ENCODE results near the gene IGBP1.
"Not testable (repeated sequence)": the region's sequence is repeated elsewhere in the genome, so short reads cannot be mapped to it uniquely, and the experiment has no call there.

IGBP1 gene

DNA sequence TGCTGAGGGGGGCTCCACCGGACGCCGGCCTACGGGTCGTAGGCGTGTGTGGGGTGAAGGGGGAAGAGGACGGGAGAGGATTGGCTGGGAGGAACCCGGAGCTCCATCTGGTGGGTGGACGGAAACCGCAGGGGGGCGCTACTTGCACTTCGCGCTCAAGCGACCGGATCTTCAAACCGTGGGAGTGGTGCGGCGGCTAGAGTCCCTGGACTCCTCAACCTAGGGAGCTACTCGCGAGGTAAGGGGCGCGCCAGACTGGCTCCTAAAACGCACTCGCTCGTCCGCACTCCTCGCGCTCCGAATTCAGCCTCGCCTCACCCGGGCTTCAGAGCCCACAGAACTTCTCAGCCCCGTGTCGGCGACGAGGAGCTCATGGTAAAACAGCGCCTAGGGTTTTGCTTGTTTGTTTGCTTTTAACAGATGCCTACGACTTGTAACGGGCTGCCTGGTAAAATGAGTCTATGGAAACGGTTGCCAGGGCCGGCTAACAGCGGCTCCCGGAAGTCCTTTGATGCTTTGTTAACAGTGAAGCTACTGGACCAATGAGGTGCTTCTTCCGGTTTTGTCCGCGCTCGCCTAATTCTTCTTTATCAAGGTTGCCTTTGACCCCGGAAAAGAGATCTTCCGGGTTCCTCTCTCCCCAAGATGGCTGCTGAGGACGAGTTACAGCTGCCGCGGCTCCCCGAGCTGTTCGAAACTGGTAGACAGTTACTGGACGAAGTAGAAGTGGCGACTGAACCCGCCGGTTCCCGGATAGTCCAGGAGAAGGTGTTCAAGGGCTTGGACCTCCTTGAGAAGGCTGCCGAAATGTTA is at the start of gene IGBP1:
Gene IGBP1 (plus strand): TSS at position 145 of the 813 bp plus-strand sequence. CDS start 501 bp downstream, at position 646.
- peak; percentile 62 for DNase-seq (ENCODE audit: low read depth)

DNA sequence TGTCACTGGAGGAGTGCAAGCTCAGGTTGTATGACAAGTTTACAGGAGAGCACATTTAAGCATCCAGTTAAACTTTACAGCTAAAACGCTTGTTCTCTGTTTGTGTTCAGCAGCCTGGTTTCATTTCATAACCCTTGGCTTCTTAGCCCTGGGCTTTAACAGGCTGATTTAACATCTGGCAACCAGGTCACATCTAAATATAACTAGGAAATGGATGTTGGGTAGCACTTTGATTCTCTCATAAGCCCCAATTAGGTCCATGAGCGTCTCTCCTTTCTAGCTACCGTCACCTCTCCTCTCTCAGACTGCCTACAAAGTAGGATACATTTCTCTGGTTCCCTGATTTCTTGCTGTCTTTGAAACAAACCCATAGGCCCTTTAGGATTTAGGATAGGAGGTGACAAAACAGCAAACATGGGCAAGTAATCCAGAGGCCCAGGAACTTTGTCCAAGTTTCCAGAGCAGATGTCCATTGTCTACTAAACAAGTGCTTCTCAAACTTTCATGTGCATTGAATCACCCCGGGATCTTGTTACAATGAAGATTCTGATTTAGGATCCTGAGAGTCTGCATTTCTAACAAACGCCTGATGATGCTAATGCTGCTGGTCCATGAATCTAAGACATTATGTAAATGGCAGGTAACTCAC is 48.5 kb upstream of the IGBP1 start:
- DNase-seq (ENCODE audit: low read depth) = no peak

DNA sequence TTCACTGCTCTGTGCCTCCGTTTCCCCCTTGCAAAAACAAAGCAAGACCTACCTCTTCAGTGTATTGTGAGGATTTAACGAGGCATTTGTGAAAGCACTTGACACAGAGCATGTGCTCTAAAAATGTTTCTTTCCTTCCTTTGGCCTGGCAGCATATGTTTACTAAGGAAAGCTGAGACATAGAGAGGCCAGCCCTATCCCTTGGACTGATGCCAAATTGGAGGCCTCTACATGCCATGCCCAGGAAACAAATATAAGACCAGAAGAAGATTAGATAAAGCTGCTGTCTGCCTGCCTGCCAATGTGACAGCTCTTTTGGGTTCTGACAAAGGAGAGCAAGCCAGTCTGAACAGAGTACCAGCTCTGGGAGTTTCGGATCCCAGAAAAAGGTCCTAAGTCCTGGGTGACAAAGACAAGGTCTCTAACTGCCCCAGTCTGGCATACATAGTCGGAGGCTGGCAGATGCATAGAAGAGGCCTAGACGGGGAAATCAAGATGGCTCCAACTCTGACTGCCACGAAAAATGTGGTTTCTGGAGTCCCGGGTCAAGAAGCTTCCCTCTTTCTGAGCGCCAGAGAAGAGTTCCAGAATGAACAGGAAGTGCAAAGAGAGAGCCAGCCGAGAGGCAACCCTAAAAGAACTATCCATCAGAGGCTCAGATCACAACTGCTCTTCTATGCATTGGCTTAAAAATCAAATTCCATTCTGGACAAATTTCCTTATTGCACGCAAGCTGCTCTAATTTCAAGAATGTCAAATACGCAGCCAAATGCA is 45.2 kb upstream of the IGBP1 start:
- DNase-seq (ENCODE audit: low read depth) = no peak

DNA sequence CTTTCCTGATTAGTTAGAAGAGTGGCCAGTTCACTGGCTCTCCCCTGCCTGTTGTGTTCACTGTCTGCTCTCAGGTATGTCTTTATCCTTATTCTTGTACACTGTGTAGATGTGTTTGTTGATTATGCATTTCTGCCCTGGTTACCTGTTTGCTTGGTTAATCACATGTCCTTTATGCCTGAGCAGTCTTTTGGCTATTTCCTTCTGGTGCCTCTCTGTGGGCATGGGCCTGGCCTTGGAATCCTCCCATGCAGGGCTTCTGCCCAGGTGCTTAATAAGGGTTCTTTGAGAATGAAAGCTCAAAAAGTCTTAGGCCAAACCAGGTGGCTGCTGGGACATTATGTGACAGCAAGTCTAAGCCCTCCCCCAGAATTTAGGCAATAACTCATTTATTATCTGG is 44.5 kb upstream of the IGBP1 start:
- no peak for DNase-seq (ENCODE audit: low read depth)

DNA sequence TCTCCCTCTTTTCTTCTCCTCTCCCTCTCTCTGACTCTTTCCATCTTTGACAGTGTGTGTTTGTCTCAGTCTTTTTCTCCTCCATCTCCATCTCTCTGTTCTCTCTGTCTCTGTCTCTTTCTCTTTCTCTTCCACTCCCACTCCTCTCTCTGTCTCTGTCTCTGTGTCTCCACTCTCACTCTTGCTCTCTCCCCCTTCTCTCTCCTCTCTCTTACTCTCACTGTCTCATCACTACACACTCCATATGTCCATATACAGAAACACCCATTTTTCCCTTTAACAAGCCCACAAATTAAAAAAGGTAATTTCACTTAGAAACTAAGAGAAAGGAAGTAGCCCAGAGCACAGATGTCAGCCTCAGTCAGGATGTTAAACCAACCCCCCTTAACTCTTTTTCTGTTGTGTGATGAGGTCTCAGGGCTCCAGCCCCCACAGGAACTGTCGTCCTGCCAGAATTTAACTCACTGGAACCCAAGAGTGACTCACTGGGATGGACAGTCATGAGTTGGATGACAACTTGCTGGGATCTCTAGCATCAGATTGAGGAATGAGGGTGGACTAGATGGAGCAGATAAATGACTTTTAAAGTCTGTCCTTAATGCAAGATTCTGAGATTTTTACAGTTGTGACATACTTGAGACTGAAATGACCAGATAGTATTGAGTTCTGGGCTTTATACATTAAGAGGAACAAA is 43.5 kb upstream of the IGBP1 start:
- DNase-seq (ENCODE audit: low read depth) = no peak

DNA sequence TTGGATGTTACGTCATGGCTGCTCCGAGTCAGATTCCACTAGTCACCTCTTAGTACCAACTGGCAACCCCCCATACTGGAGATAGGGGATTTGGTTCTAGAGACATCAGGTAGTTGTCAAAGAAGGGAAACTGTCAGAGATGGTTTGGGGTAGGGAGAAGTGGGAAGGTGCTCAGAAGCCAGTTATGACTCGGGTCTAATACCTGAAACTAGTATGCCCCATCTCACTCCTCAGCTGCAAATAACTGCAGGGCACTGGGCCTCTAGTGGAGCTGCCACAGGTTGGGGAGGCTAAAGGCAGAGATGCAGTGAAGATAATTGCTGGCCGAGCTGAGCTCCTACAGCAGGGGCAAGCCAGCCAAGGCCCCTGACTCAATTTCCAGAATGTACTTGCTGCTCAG is 41.0 kb upstream of the IGBP1 start:
- no peak for DNase-seq (ENCODE audit: low read depth)

DNA sequence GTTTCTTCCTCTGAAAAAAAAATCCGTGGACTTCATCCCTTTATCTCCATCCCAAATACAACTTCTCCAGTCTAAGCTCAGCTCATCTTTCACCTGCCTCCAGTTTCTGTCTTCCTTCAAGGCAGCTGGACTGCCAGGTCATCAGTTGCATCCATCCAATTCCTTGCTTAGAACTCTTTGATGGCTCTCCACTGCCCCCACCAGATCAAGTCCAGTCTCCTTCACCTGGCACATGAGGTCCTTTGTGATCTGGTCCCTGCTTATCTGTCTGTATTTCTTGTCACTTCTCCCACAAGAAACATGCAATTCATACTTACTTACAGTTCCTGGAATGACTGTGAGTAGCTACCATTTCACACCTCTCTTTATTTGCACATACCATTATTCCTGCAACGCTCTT is 37.2 kb upstream of the IGBP1 start:
- DNase-seq (ENCODE audit: low read depth) = no peak

DNA sequence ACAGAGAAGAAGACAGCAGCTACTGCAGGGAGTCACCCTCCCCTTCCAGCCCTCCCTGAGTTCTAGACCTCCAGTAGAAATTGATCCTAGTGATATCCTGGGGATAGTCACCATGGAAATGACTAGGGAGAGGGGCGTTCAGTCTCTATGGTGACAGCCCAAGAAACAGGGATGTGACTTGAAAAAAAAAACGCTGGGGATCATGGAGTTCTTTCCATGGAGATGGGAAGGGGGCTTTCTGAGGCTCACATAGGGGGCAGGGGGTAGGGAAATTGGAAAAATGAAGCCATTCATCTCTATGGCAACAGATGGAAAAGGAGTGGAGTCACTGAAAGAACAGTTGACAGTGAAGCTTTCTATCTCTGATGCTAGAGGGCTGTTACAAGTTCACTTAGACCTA is 28.0 kb upstream of the IGBP1 start:
- no peak for DNase-seq (ENCODE audit: low read depth)

DNA sequence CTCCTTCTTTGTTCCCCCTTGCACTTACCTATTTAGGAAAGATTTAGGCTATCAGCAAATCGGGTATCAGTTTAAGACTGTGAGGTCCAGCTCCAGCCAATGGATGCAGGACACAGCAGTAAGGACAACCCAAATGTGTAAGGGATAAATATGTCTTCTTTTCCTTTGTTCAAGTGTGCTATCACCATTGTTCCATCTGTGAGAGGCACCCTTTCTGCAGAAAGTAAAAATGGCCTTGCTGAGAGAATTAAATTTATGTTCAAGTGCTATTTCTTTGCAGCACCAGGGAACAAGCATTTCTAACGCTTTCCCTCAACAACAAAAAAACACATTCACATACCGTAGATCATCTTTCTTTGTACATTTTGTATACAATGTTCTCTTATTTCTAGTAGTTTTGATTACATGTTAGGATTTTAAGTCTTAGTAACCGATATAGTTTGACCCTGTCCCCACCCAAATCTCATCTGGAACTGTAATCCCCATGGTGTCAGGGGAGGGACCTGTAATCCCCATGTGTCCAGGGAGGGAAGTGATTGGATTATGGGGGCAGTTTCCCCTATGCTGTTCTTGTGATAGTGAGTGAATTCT is 21.7 kb upstream of the IGBP1 start:
- not testable (repeated sequence) for DNase-seq (ENCODE audit: low read depth)

DNA sequence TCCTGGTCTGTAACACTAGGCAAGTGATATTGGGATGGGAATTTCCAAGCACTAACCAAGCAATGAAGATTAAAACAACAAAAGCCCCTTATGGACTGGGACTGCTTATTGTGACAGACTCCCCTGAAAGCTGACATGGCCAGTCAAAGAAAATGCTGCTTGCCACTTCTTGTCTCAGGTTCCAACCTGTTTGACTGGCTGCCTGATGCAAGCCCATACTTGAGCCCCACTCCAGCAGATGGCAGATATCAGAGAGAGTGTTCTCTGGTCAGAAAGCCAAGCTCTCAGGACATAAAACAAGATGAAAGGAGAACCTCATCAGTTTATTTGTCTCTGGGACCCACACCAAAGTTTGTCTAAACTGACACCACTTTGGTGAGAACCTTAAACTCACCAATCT is 15.5 kb upstream of the IGBP1 start:
- DNase-seq (ENCODE audit: low read depth) = no peak

DNA sequence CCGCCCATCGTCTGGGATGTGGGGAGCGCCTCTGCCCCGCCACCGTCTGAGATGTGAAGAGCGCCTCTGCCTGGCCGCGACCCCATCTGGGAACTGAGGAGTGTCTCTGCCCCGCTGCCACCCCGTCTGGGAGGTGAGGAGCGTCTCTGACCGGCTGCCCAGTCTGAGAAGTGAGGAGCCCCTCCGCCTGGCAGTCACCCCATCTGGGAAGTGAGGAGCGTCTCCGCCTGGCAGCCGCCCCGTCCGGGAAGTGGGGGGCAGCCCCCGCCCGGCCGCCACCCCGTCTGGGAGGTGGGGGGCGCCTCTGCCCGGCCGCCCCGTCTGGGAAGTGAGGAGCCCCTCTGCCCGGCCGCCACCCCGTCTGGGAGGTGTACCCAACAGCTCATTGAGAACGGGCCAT is 10.2 kb upstream of the IGBP1 start:
- not testable (repeated sequence) for DNase-seq (ENCODE audit: low read depth)

DNA sequence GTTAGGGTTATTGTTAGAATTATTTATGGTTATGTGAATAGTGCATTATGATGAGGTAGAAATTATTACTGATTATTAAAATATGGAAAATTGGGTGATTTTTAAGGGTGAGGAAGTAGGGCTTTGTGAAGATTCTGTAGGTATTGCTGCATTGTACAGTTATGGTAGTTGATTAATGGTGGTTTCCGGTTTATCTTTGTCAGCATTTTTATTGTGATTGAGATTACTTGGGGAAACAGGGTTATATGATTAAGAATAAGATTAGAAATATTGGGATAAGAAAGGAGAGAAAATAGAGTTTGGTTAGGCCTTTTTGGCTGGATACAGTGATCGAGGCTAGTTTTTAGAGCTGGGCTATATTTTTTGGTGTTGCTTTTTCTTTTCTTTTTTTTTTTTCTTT is 8.6 kb upstream of the IGBP1 start:
- DNase-seq (ENCODE audit: low read depth) = no peak

DNA sequence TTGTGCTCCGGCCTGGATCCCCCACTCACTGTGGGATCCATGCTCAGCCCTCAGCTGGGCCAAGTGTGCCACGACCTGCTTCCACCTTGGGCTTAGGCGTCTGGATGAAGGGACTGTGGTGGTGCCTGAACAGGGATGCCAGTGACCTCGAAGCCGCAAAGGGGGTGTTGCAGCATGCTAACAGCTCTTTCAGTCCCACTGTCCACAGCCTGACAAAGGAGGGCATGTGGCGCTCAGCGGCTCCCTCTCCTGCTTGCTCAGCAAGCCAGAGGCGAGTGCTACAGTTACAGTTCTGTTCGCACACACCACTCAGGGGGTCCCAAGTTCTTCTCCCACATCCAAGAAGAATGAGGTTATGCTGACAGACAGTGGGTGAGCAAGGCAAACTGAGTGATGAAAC is 5.2 kb upstream of the IGBP1 start:
- no peak for DNase-seq (ENCODE audit: low read depth)

DNA sequence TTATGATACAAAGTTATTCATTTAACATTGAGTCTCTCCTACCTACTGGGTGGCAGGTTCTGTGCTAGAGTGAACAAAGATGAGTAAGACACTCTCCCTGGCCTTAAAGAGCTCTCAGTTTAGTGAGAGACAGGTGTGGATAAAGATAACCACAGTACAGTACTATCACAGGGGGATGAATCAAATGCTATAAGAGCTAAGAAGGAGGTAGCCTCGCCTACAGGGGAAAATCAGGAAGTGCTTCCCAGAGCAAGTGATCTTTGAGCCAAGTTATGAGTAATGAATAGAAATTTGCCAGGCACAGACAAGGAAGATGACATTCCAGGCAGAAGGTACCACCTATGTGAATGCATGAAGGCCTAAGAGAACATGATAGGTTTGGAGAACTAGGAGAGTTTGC is 3.4 kb upstream of the IGBP1 start:
- DNase-seq (ENCODE audit: low read depth) = no peak

DNA sequence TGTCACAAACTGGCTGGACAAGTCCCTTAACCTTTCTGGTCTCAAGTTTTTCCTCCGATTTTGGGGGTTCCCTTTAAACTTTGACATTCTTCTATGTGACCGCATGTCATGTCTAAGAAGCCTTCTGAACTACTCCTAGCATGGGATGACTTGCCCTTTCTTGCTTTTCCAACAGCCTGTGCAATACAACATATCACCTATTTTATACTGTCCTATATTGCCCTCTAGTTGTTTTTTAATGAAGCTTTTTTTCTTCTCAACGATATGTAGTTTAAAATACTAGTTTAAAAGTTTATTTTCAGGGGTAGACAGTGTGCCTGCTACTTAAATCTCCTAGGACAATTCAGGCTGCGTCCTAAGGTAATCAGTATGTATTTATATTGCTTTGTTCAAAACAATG is 1.0 kb upstream of the IGBP1 start:
- no peak for DNase-seq (ENCODE audit: low read depth)

DNA sequence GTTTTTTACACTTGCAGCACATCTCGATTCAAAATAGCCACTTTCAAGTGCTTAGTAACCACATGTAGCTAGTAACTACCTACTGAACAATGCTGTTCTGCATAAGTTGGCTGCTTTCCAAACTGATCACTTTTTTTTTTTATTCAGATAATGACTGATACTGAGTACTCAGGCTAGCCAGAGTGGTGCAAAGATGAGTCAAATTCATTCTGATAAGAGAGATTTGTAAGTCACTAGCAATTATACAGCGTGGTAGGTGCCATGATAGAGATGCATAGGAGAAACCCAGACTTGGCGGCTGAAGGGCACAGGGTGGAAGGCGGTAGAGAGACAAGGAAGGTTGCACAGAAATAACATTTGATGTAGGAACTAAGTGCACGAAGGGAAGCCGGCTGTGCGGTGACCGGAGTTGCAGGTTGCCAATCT is 357 bp upstream of the IGBP1 start:
- no peak for DNase-seq (ENCODE audit: low read depth)

DNA sequence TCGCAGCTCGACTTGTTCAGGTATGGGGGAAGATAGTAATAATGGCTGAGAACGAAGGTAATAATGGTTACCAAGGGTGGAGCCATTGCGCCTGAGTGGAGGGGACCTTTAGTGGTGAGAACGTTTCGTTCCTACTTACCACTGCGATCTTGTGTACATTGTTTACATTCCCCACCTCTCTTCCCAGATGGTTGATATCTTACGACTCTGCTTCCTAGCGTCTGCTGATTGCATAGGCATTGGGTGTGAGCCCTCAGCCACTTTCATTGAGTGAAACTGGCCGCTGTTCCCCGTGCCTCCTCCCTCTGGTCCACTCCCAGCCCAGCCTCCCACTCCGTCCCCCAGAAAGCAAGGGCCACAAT is 850 bp downstream of the IGBP1 start:
- peak; percentile 1 for DNase-seq (ENCODE audit: low read depth)

DNA sequence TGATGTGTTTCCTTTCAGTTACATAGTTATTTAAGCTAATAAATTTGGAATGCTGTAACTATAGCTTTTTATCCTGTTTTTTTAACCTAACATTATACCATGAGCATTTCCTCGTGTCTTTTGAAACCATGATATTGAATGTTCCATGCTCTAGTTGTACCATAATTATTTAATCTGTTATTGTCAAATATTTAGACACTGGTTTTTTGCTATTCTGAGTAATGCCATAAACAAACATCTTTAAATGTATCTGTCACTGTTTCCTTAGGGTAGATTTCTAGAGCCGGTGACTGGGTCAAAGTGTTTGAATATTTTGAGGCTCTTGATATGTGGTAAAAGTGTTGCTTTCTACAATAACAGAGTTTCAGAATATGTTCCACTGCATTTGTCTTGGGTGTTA is 5.4 kb downstream of the IGBP1 start:
- DNase-seq (ENCODE audit: low read depth) = no peak

DNA sequence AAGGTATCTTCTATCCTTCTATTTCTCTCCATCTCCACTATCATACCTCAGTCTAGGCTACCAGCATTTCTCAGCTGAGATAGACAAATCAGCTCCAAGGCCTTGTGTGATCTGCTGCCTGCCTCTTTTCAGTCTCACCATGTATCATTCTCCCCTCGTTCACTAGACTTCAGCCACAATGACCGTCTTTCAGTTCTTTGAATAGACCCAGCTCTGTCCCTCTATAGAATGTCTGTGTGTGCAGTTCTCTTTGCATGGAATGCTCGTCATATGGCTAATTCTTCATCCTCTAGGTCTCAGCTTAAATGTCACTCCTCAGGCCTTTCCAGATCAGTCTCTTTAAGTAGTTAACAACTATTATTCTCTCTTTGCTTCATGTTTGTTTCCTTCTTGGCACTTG is 6.5 kb downstream of the IGBP1 start:
- no peak for DNase-seq (ENCODE audit: low read depth)

DNA sequence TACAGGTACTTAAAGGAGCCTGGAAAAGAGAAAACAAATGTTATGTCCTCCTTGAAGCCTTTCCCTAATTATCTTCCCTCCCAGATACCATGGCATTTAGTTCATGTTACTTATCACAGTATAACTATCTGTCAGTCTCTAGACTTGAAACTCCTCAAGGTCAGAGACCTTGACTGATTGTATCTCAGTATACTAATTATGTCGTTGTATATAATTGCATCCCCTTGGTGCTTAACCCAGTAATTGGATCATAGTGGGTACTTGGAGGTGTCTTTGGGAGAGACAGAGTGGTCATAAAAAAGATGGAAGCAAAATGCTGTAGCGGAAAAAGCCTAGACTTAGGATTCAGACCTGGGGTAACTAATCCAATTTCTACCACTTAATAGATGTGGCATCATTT is 8.1 kb downstream of the IGBP1 start:
- DNase-seq (ENCODE audit: low read depth) = no peak

DNA sequence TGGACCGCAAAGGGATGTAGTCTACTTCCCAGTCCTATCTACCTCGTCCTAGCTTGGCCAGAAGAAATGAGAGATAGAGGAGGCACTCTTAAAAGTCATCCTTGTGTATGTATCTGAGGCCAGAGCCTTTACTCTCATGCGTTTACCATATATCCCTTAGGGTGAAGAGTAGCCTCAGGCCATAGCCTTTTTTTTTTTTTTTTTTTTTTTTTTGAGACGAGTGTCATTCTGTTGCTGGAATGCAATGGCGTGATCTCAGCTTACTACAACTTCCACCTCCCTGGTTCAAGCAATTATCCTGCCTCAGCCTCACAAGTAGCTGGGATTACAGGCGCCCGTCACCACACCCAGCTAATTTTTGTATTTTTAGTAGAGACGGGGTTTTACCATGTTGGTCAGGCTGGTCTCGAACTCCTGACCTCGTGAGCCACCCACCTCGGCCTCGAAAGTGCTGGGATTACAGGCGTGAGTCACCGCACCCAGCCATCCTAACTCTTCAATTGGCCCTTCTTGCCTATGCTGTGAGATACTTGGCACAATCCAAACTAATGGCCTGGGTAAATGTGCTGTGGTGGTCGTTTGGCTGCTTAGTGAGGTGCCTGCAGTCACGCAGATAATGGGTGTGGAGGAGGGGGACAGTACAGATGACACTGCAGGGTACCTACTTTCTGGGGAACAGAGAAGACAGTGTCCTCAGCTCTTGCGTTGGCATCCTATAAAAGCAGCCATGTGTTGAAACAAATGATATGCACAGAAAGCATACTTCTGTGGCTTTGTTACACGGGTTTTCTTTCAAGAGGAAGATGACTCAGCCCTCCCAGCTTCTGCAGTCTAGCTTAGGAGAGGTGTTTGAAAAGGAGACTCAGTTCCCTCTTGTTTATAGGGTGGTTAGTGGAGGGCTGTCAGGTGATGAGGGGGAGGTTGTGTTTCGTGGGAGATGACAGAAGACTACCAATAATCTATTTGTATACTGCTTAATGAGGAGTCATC is 33.6 kb downstream of the IGBP1 start:
- DNase-seq (ENCODE audit: low read depth) = no peak

All from HS-27A (cell line).